DMS 273 treated with DMSO at 0.1 percent for 48 hours (cell line): Measurements from ENCODE around the gene SMARCD3.

Experiments
- DNase-seq: peaks from one replicate; lab custom pipeline; 2025; lab: John Stamatoyannopoulos, UW

The SMARCD3 gene

DNA sequence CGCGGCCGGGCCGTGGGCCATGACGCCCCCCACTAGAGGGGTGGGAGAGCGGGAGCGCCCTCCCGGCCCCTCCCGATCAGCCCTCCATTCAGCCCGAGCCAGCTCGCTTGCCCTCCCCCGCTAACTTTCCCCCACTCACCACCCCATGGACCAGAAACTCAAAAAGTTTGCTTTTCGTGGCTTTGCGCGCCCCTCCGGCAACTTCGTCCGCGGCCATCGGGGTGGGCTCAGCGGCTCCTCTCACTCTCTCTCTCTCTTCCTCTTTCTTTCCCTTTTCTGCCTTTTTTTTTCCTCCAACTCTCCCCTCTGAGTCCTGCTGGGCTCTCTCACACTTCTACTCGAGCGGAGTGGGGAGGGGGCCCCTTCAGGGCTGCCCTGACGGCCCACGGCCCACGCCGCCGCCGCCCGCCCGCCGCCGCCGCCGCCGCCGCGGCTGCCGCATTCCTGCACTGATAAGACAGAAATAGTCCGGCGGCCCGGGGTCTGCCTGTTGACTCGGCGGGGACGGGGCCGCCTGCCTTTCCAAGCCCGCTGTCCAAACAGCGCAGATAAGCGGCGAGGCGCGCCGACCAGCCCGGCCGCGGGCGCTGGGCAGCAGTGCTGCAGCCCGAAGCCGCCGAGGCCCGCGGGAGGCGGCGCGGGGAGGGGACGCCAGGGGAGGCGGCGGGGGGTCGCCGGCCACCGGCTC, at the start of gene SMARCD3:
Gene SMARCD3, minus strand, starts transcription at position 349 of the 688 bp plus-strand sequence. Its CDS starts 132 bp downstream, at position 217.
- DNase-seq: no peak

DNA sequence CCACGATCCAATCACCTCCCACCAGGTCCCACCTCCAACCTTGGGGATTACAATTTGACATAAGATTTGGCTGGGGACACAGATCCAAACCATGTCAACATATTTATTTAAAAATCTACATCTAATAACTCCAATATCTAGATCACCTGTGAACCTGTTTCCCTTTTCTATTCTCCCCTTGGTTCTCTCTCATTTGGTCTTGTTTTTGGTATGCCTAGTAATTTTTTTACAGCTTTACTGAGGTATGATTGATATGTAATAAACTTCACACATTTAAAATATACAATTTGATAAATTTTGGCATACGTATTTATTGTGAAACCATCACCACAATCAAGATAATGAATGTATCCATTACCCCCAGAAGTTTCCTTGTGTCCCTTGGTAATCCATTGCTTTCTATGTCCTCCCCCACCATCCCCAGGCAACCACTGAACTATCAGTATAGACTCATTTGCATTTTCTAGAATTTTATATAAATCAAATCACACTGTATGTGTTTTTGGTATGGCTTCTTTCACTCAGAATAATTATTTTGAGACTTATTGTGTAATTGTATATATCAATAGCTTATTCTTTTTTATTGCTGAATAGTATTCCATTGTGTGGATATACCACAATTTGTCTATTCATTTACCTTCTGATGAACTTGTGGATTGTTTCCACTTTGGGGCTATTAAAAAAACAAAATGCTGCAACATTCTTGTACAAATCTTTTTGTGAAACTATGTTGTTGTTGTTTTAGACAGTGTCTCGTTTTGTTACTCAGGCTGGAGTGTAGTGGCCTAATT, 47.9 kb upstream of the SMARCD3 start:
- no peak for DNase-seq

DNA sequence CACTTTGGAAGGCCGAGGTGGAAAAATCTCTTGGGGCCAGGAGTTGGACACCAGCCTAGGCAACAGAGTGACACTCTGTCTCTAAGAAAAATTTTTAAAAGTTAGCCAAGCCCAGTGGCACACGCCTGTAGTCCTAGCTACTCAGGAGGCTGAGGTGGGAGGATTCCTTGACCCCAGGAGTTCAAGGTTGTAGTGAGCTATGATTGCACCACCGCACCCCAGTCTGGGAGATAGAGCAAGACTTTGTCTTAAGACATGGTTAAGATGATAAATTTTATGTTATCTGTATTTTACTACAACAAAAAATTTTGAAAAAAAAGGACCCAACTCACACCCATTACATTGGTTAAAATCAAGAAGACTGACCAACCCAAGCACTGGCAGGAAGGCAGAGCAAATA, 44.4 kb upstream of the SMARCD3 start:
- DNase-seq: no peak

DNA sequence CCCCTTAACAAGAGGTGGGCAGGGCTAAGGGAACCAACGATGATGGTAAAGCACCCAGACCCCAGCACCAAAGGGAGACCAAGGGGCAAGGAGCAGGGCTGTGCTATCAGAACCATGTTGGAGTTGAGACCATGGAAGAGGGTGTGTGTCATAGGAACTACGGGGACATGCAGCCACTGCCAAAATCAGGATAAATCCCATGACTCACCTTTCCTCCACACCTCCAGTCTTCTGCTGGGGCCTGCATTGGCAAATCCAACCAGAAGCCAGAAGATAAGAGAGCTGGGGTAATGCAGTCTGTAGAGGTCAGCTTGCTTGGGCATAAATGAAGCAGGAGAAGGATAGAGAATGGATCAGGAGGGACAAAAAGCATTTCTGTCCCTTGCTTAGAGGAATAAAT, 42.7 kb upstream of the SMARCD3 start:
- no peak for DNase-seq

DNA sequence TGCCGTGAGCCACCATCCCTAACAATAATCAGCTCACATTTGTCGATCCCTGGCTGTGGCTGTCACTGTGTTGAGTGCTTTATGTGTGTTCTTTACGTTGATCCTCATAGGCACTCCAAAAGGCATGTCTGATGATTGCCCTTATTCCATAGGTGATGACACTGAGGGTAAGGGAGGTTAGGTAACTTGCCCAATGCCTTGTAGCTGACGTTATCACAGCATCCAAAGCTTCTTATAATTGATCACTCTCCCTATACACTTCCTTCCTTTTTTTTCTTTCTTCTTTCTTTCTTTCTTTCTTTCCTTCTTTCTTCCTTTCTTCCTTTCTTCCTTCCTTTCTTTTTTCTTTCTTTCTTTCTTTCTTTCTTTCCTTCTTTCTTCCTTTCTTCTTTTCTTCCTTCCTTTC, 41.9 kb upstream of the SMARCD3 start:
- DNase-seq: no peak

DNA sequence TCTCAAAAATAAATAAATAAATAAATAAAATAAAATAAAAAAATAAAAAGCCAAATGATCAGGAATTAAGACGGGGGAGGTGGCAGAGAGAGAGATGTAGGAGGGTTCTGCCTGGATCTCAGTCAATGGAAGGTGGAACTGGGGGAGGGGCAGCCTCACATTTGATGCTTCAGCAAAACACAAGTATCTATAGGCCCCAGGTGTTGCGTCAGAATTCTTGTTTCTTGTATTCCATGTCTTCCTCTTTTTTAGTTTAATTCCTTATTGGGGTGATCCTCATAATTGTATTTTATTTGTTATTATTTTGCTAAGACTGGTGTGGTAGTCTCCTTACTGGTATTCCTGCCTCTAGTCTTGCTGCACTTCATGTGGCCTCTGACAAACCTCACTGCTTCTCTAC, 41.4 kb upstream of the SMARCD3 start:
- DNase-seq: no peak

DNA sequence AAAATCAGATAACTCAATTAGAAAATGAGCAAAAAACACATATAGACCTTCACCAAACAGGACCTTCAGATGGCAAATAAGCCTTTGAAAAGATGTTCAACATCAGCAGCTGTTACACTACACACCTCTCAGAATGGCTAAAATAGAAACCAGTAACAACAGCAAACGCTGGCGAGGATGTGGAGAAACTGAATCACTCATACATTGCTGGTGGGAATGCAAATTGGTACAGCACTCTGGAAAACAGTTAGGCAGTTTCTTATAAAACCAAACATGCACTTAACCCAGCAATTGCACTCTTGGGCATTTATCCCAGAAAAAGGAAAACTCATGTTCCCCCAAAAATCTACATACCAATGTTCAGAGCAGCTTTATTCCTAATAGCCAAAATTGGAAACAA, 37.7 kb upstream of the SMARCD3 start:
- no peak for DNase-seq

DNA sequence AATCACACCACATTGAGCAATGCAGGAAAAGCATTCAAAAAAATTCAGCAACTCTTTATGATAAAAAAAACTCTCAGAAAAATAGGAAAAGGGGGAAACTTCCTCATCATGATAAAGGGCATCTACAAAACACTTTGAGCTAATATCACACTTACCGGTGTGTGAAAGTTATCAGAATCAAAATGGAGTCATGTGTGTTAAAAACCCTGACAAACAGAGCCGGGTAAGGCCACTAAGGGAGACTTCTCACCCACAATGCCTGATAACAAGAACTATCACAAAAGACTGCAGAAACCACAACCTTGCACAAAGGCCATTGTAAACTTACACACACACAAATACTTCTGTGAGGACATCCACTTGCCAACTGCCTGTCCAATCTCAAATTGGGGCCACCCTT, 34.8 kb upstream of the SMARCD3 start:
- DNase-seq: no peak

DNA sequence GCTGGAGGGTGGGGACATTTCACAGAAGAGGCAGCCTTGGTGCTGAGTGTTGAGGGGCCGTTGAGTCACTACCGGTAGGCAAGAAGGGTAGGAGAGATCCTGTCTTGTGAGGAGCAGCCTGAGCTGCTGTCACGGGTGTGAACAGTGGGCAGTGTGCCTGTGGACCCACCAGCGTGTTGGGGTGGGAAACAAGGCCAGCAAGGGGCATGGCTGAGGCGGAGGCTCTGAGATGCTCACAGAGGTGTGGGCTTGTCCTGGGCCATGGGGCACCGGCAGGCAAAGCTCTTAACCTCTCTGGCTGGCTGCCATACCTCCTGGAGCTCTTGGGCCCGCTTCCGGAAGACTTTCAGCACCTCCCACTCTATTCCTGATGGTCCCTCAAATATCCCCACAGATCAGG, 33.6 kb upstream of the SMARCD3 start:
- no peak for DNase-seq

DNA sequence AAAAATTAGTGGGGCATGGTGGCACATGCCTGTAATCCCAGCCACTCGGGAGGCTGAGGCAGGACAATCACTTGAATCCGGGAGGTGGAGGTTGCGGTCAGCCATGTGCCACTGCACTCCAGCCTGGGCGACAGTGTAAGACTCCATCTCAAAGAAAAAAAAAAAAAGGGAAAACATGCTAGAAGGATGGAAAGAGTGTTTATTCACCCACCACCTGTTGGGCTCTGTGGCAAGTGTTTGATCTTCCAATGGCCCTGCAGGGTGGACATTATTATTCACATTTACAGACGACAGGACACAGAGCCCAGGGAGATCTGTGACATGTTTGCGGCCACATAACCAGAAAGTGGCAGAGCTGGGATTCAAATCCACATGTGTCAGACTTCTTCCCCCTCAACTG, 33.2 kb upstream of the SMARCD3 start:
- DNase-seq: no peak

DNA sequence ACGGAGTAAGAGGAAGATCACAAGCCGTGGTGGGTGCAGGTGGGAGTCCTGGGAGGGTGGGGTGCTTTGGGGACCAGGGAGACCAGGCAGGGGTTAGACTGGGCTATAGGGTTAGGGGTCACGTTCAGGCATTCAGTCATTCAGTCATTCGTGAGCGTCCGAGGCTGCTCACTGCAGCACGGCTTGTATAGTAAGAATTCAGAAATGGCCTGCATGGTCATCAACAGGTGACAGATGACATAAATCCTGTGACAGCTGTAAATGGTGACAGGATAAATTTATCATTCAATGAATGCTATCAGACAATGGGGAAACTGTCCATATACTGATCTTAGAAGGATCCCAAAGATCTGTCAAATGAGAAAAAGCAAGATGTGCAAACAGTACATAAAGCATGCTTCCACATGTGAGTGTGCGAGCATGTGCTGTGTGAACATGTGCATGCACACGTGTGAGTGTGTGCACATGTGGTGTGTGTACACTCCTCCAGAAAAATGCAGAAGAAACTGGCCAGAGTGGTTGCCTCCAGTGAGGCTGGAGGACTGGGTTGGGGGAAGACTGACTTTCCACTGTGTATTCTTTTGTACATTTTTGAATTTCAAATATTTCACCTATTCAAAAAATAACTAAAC, 32.0 kb upstream of the SMARCD3 start:
- no peak for DNase-seq

DNA sequence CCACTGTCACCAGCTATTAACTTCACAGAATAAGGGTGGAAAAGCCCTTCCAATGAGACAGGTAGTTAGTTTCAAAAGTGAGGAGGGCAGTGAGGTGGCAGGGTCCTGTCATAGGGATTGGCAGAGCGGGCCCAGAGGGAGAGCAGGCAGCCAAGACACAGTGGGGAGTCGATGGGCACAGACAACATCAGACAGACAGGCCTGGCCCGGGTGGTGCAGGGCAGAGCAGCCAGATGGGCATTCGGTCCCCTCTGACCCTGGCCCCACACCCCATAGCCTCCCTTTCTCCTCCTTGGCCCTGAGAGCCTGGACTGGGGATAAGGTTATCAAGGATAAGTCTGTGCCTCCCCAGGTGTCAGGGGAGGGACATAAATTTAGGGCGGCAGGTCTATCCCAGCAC, 31.4 kb upstream of the SMARCD3 start:
- DNase-seq: no peak

DNA sequence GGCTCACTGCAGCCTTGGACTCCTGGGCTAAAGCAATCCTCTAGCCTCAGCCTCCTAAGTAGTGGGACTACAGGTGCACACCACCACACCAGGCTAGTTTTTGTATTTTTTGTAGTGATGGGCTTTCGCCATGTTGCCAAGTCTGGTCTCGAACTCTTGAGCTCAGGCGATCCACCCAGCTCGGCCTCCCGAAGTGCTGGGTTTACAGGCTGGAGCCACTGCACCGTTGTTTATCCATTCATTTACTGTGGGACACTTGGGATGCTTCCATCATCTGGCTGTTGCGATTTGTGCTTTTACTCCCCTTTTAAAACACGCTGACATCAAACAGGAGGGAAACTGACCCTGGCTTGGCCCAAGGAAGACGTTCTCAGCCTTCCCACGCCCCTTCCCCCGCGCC, 30.5 kb upstream of the SMARCD3 start:
- no peak for DNase-seq

DNA sequence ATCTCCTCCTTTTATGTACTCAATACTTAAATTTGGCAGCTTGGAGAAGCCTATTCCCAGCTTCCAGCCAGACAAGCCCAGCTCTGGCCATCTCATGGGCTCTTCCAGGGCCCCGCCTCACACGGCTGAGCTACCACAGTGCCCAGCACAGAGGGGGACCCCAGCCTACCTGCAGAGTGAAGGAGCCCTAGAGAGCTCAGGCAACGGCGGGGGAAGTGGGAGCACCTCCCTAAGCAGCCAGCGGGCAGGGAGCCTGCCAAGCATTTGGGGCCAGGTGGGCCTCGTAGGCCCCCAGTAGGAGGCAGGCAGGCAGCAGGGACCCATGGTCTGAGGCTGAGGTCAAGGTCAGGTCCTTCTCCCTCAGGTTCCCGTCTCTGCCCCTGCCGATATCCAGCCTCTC, 29.1 kb upstream of the SMARCD3 start:
- no peak for DNase-seq

DNA sequence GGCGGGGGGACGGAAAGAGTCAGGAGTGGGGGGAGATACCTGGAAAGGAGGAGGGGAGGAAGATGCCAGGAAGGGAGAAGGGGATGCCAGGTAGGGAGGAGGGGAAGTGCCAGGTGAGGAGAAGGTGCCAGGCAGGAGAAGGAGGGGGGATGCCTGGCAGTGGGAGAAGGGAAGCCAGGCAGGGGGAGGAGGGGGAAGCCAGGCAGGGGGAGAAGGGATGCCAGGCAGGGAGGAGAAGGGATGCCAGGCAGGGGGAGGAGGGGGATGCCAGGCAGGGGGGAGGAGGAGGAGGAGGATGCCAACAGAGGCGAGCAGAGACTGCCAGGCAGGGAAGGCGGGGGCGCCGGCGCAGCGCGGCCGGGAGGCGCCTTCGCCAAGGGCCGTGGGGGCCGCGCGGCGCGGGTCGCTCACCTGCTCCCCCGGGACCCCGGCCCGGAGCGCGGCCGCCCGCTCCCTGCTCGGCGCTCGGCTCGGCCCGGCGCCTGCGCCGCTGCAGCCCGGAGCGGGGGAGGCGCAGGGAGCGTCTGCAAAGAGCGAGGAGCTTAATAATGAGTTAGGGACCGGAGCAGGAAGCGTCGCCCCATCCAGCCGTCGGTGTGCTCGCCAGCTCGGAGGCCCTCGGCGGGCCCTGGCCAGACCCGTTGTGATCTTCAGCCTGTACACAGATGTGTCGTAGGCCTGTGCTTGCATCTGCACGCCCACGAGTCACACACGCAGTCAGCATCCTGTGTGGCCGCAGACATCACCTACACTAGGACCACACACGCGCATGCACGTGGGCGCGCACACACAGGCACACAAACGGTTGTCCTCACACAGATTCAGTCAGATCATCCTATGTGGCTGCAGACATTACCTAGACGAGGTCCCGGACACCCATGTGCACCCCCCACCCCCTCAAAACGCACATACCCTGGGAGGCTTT, 28.4 kb upstream of the SMARCD3 start:
- peak; percentile 36 for DNase-seq

DNA sequence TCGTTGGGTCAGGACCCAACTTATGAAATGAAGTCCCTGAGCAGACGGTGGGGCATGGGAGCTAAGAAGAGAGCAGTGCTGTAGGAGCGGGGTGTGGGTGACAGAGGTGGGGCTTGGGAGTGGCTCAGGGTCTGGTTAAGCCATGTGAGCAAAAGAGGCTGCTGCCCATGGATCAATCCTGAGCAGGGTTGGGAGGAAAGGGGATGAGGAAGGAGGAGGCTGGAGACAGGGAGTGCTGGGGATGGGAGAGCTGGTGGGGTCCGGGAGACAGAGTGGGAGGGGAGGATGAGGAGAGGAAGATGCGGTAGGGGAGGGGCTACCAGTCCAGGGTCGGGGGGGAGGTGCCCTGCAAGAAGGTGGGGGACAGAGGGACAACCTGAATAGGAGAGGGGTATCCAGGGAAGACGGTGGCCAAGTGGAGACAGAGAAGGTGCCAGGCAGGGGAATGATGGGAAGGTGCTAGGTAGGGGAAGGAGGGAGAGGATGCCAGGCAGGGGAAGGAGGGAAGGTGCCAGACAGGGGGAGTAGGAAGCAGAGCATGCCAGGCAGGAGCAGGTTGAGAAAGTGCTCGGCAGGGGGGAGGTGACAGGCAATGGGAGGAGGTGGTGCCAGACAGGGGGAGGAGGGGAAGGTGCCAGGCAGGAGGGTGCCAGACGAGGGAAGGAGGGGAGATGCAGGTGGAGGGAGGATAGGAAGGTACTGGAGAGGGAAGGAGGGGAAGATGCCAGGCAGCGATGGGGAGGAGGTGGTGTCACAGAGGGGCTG, 27.5 kb upstream of the SMARCD3 start:
- DNase-seq: no peak

DNA sequence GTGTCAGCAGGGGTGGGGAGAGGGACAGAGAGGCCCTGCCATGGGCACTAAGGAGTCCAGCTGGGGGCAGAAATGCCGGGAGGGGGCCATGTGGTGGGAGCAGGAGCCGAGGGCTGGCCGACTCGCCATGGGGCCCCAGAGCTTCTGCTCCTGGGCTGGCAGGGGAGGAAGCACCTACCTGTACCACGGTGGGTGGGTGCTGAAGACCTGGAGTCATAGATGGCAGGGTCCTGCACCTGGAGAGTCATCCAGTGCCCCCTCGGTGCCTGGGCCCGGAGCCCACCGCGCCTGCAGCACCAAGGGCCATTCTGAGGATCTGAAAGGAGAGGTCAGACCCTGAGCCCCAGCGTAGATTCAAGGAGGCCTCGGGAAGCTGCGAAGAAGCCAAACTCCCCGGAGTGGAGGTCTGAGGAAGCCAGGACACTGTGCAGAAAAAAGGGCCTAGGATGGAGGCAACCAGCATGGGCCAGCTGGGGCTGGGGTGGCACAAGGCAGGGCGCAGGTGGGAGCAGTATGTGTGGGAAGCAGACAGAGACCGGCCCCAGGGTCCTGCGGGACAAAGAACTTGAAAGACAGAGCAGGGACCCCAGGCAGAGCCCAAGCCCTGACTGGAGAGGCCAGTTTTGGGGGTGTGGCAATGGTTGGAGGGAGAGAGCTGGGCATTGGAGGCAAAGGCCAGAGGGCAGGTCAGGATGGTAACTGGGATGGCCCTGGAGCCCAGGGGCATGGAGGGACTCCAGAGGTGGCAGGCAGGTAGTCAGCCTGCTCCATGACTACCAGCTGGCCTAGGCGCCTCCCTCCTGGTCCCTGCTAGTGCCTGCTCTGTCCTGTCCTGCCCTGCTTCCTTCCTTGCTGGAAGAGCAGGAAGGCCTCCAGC, 26.7 kb upstream of the SMARCD3 start:
- DNase-seq: no peak

DNA sequence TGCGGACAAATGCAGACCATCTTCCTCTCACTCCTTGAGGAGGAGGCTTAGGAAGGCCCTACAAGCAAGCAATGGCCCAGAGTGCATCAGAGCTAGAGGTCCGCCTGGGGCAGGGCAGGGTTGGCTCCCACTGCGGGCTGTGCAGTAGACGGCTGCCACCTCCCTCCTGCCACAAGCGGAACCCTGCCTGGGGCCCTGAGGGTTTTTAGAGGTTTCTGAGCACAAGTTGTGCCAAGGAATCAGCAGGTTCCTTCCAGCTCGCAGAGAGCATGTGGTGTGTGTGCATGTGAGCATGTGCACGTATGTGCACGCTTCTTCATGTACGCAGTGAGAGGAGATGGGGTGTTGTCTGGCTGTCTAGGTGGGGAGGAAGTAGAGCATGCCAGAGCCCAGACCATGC, 25.9 kb upstream of the SMARCD3 start:
- no peak for DNase-seq

DNA sequence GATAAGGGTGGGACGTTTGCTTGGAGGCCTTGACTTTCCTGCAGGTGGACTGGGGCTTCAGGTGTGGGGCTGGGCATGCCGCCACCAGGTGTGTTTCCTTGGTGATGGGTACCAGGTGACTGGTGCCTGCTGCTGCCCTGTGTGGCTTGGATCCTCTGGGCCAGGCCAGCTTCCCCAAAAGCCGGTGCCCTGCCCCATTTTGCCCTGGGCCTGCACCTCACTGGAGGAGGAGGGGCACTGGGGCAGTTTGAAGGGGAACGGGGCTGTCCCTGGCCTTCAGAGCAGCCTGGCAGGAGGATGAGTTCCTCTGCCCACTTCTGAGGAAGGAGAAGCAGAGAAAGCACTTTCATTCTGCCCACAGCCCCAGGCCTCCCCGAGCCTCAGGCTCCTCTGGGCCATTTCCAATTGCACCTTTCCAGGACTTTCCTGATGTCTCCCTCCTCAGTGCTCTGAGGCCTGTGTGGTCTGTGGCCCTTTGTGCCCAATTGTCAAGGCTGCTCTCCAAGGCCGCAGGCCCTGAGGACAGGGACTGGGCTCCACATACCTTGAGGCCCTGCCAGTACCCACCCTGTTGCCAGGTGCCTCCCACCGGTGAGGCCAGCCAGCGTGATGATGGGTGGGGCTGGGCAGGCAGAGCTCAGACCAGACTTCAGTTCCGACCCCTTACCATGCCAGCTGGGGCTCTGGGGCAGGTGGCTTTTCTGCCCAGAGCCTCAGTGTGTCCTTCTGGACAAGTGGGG, 25.3 kb upstream of the SMARCD3 start:
- DNase-seq: no peak

DNA sequence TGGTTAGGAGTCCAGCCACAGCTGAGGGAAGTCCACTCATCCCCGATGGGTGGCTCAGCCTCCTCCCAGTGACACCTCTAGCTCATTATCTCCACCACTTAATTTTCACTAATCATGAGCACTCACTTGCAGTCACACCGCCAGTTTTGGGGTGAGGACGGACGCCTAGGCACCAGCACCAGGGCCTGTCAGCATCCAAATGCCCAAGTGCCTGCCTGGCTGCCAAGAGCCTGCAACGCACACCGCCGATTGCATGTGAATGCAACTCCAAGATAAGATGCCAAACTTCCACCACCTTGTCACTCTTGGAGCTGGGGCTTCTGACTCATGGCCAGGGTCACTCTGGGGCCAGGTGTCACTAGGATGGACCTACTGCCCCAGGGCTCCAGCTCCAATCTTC, 24.4 kb upstream of the SMARCD3 start:
- no peak for DNase-seq
